ENCODE results near the gene COX5A.
"Not testable (repeated sequence)": the region's sequence is repeated elsewhere in the genome, so short reads cannot be mapped to it uniquely, and the experiment has no call there.

GRCh38 chr15:74894383-74894782, 43.5 kb downstream of the COX5A start:
- not testable (repeated sequence) for TF ChIP-seq POLR2A, CTCF, EP300 (IDR thresholded peaks at IDR 0.05)
